Tibial artery (tissue), 4 donors: Measurements from ENCODE around the gene RABGAP1L.
"Not testable (repeated sequence)": the region's sequence is repeated elsewhere in the genome, so short reads cannot be mapped to it uniquely, and the experiment has no call there.

Source experiments
- DNase-seq, 2 donors: peaks; one replicate each; pipeline ENCODE4 v3.0.0-alpha.2; 2019
- H3K27ac ChIP-seq, 2 donors: fragments of 200-600 bp; sonication (generic) in 1 of 2; 1 replicate in 1 of 2; 2 replicates in 1 of 2; pipeline ENCODE4 v1.5.1; 2018 to 2019; ENCODE audit warnings: mild to moderate bottlenecking in 1 of 2
- H3K27me3 ChIP-seq, 2 donors: fragments of 200-600 bp; sonication (generic) in 1 of 2; one replicate each; pipeline versions ENCODE4 v1.5.1 to v1.6.0; 2016 to 2019
- H3K36me3 ChIP-seq, 3 donors: fragments of 200-600 bp; sonication (generic) in 2 of 3; one replicate each; pipeline ENCODE4 v1.5.1; 2016 to 2019; ENCODE audit warnings: mild to moderate bottlenecking in 2 of 3
- H3K4me1 ChIP-seq, 4 donors: fragments of 200-600 bp; sonication (generic) in 2 of 4; 1 replicate in 3 of 4; 2 replicates in 1 of 4; pipeline ENCODE4 v1.5.1; 2016 to 2019
- H3K4me3 ChIP-seq, 2 donors: fragments of 200-600 bp; sonication (generic) in 1 of 2; 1 replicate in 1 of 2; 2 replicates in 1 of 2; pipeline ENCODE4 v1.5.1; 2018 to 2019; ENCODE audit warnings: mild to moderate bottlenecking in 2 of 2
- H3K9me3 ChIP-seq, 3 donors: fragments of 200-600 bp; sonication (generic) in 1 of 3; one replicate each; pipeline ENCODE4 v1.5.1; 2016 to 2019
- CTCF ChIP-seq, 2 experiments: fragments of 200-600 bp in 1 of 2; fragments of 450-650 bp in 1 of 2; IDR thresholded peaks; one replicate each; pipeline ENCODE4 v1.5.1; 2017 to 2019; ENCODE audit warnings: antibody characterized with exemption in 2 of 2, mild to moderate bottlenecking in 1 of 2, moderate library complexity in 1 of 2
- intact Hi-C: fragments of 100-400 bp; cut with DNase I; formaldehyde crosslinking; loops from one replicate; pipeline ENCODE4 v1.15.0; 2023; ENCODE audit warnings: low total_unique reads

RABGAP1L gene

DNA sequence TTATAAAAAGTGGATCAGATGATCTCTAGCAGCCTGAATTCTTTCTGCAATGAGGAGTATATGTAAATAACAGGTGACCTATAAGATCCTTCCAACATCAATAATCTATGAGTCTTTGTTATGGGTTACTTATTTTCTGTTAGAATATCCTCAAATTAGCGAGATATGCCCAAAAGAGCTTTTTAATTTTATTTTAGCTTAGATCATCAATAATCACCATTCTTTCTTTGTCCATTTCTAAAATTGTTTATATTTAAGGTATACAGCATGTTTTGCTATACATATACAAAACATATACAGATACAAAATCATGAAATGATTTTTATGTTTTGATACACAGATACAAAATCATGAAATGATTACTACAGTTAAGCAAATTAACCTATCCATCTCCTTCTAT is 11.8 kb downstream of the RABGAP1L start:
- TF ChIP-seq CTCF (IDR thresholded peaks at IDR 0.05): no peak
- no peaks in the 10 kb centered on the region for H3K4me1 ChIP-seq
- no peaks in the 10 kb centered on the region for H3K27me3 ChIP-seq
- H3K27ac ChIP-seq: no peak overlapping the region
- H3K4me3 ChIP-seq: no peak overlapping the region
- no peaks in the 10 kb centered on the region for H3K9me3 ChIP-seq
- no peak for DNase-seq
- intact Hi-C loops: no loop called here
- no peaks in the 10 kb centered on the region for H3K36me3 ChIP-seq

DNA sequence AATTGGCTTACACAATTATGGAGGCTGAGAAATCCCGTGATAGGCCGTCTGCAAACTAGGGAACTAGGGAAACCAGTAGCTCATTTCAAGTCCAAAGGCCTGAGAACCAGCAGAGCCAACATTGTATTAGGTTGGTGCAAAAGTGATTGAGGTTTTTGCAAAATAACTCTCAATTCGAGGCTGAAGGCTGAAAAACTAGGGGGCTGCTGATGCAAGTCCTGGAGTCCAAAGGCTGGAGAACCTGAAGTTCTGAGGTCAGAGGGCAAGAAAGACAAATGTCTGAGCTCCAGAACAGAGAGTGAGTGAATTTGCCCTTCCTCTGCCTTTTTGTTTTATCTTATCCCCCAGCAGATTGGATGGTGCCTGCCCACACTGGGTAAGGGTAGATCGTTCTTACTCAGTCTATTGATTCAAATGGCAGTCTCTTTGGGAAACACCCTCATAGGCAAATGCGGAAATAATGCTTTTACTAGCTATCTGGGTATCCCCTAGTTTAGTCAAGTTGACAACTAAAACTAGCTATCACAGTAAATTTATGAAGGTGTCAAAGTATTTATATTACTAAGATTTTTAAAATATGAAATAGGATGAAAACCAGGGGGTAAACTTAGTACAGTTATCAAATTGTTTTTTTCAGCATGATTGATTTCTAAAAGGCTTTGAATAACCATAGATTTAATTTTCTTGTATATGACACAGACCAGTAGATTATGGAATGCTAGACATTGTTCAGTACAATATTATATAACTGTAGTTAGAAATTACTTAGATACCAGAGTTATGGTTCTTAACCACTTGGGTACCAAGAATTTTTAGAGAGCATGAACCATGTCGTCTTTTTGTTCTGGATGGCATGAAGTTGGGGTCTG is 15.4 kb downstream of the RABGAP1L start:
- H3K4me1 ChIP-seq: no peaks in the 10 kb centered on the region
- intact Hi-C loops: no loop called here
- H3K9me3 ChIP-seq: no peaks in the 10 kb centered on the region
- no peaks in the 10 kb centered on the region for H3K36me3 ChIP-seq
- no peak overlapping the region for H3K4me3 ChIP-seq
- no peak for TF ChIP-seq CTCF (IDR thresholded peaks at IDR 0.05)
- no peak overlapping the region for H3K27ac ChIP-seq
- H3K27me3 ChIP-seq: no peaks in the 10 kb centered on the region
- no peak for DNase-seq

DNA sequence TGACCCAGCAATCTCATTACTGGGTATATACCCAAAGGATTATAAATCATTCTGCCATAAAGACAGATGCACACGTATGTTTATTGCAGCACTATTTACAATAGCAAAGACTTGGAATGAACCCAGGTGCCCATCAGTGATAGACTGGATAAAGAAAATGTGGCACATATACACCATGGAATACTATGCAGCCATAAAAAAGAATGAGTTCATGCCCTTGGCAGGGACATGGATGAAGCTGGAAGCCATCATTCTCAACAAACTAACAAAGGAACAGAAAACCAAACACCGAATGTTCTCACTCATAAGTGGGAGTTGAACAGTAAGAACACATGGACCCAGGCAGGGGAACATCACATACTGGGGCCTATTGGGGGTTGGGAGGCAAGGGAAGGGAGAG is 19.1 kb downstream of the RABGAP1L start:
- H3K4me3 ChIP-seq, DNase-seq, H3K9me3 ChIP-seq, intact Hi-C loops, H3K36me3 ChIP-seq, H3K27me3 ChIP-seq, H3K27ac ChIP-seq: not testable (repeated sequence)
- H3K4me1 ChIP-seq: peaks cover 0 to 17% (median 4%) of the 10 kb centered on the region in 4 donors

DNA sequence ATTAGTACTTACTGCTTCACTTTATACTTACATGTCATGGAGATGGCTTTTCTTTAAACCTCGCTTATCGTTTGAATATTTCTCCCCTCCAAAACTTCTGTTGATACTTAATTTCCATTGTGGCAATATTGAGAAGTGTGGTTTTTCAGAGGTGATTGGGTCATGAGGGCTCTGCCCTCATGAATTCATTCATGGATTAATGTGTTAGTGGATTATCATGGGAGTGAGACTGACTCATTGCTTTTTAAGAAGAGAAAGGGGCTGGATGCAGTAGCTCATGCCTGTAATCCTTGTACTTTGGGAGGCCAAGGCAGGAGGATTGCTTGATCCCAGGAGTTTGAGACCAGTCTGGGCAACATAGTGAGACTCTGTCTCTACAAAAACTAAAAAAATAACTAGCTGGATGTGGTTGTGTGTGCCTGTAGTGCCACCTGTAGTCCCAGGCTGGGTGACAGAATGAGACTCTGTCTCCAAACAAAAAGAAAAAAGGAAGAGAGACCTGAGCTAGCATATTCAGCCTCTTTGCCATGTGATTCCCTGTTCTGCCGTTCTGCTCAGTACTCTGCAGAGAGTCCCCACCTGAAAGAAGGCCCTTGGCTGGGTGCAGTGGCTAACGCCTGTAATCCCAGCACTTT is 30.2 kb downstream of the RABGAP1L start:
- intact Hi-C loops: no loop called here
- DNase-seq: no peak
- Histone ChIP-seq H3K27me3 (no peaks in the 10 kb centered on the region), H3K36me3 (no peaks in the 10 kb centered on the region), H3K9me3 (no peaks in the 10 kb centered on the region), H3K4me3 (no peak overlapping the region), H3K27ac (no peak overlapping the region), H3K4me1 (peaks cover 0 to 3% (median 0%) of the 10 kb centered on the region in 4 donors)
- no peak for TF ChIP-seq CTCF (IDR thresholded peaks at IDR 0.05)

DNA sequence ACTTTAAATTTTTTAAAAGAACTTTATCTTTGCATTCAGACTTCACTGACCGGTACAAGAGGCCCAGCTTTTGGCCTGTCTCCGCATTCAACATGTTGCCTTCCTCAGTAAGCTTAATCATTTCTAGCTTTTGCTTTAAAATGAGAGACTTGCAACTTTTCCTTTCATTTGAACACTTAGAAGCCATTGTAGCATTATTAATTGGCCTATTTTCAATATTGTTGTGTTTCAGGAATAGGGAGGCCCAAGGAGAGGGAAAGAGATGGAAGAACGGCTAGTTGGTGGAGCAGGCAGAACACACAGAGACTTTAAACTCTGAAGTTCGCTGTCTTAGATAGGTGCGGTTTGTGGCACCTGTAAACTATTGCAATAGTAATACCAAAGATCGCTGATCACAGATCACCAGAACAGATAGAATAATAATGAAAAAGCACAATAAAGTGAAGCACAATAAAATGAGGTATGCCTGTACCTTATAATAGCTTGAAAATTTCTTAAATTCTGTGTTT is 31.4 kb downstream of the RABGAP1L start:
- Histone ChIP-seq H3K4me3 (no peak overlapping the region), H3K27me3 (no peaks in the 10 kb centered on the region), H3K4me1 (peaks cover 0 to 3% (median 0%) of the 10 kb centered on the region in 4 donors), H3K36me3 (no peaks in the 10 kb centered on the region), H3K9me3 (no peaks in the 10 kb centered on the region), H3K27ac (no peak overlapping the region)
- DNase-seq: no peak
- intact Hi-C loops: no loop called here
- TF ChIP-seq CTCF (IDR thresholded peaks at IDR 0.05): no peak

- Histone ChIP-seq H3K27ac (no peak overlapping the region), H3K4me1 (peaks cover 0 to 3% (median 0%) of the 10 kb centered on the region in 4 donors), H3K36me3 (no peaks in the 10 kb centered on the region), H3K9me3 (no peaks in the 10 kb centered on the region), H3K4me3 (no peak overlapping the region), H3K27me3 (no peaks in the 10 kb centered on the region)
- no peak for DNase-seq
- intact Hi-C loops: no loop called here
- no peak for TF ChIP-seq CTCF (IDR thresholded peaks at IDR 0.05)
These were observed 32.1 kb downstream of the RABGAP1L start for GRCh38 chr1:174191349-174191862.
